H1 (cell line): ENCODE data around the gene NR1I3. TPM values are rescaled to one million over a fixed set of nuclear protein-coding genes. Genes with fewer than 3 reads are reported as not detected.

ENCODE experiments used
- FOSL1 ChIP-seq: IDR thresholded peaks from 2 replicates; pipeline ENCODE4 v1.6.1; 2011; ENCODE audit warnings: mild to moderate bottlenecking, low read depth, low read length, moderate library complexity; ENCODE audit not compliant: insufficient read depth
- SUZ12 ChIP-seq: fragments of 200-600 bp; sonication (generic); IDR thresholded peaks from 2 replicates; pipeline ENCODE4 v1.6.1; 2012; ENCODE audit warnings: mild to moderate bottlenecking, inconsistent platforms, low read length, moderate library complexity, mixed read lengths
- YY1 ChIP-seq: IDR thresholded peaks from 2 replicates; pipeline ENCODE4 v1.6.1; 2011; ENCODE audit warnings: low read depth, mild to moderate bottlenecking, low read length
- polyA plus RNA-seq, 7 experiments: library from polyadenylated mRNA; depleted of rRNA in 3 of 7; stranded (reverse) in 5 of 7; unstranded in 2 of 7; fragments of >200 nt in 5 of 7; fragments of 200-250 nt in 2 of 7; gene quantifications; 1 replicate in 5 of 7; 2 replicates in 1 of 7; 4 replicates in 1 of 7; pipeline versions ENCODE4 v1.2.1 to v1.2.3, GENCODE V29; 2011 to 2013; ENCODE audit warnings: missing spikeins in 2 of 7, mixed read lengths in 2 of 7
- total RNA-seq: library from RNA; stranded (reverse); fragmentation: NEBNext Ultra II Directional; extraction: Animal tissue kit (Norgen Biotek cat#: 25700); gene quantifications from 2 replicates; pipeline ENCODE4 v1.2.1, GENCODE V29; 2021

NR1I3 gene
- total and polyA plus RNA-seq, 2 of the 8 experiments (the other 6 are each of a cell fraction or from before 2014, with no cell fraction given): not detected

DNA sequence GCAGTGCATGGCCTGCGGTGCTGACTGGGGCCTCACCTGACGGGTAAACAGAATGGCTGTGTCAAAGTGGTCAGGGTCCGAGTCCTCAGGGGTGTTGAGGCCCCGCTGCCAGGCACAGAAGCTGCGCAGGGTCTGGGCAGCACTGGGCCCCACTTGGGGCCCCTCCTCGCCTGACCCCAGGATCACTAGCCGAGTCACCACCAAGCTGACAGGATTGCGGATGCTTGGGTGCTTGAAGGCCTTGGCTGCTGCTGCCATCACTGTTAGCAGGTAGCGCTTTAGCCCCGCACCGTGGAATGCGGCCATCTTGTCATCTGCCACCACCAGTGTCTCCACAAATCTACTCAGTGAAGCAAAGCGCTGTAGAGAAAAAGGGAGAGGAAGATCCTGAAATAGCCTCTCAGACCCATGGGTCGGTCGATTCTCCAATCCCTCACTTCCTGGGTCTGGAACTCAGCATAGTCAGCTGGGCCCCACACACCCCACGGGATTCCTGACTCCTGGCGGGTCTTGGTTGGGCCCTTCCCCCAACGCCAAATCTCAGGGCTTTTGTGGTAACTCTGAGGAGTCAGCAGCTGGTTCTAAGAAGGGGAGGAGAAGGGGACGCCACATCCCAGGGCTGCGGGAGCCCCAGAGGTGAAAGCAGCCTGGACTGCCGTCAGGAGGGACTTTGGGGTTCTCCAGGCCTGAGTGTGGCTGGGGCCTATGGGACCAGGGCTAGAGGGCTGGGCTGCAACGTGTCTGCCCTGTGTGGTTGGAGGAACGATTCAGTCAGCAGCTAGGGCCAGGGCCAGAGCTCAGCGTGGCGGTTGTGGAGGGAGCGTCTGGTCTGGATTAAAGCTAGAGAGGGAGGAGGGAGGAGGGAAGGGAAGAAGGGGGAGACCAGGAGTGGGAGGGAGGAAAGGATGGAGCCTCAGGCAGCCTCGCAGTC, 41.2 kb downstream of the NR1I3 start (continued):
- TF ChIP-seq SUZ12 (no peak), YY1 (0 out of 2 replicates have a peak, but pooled peaks have one; percentile 31), FOSL1 (no peak)
